NB4 (cell line): ENCODE data around the gene HIPK1.

ENCODE experiments used
- CTCF ChIP-seq: IDR thresholded peaks from one replicate; pipeline ENCODE4 v1.5.1; 2012; ENCODE audit warnings: low read depth, low read length
- POLR2A ChIP-seq: IDR thresholded peaks from 2 replicates; pipeline ENCODE4 v1.6.1; 2011; ENCODE audit warnings: mild to moderate bottlenecking; ENCODE audit not compliant: insufficient read length; ENCODE audit errors: extremely low read depth
- TF ChIP-seq, protein P1 (sequence below): IDR thresholded peaks from 2 replicates; pipeline ENCODE4 v1.6.1; 2011; ENCODE audit warnings: low read depth, low read length

DNA sequence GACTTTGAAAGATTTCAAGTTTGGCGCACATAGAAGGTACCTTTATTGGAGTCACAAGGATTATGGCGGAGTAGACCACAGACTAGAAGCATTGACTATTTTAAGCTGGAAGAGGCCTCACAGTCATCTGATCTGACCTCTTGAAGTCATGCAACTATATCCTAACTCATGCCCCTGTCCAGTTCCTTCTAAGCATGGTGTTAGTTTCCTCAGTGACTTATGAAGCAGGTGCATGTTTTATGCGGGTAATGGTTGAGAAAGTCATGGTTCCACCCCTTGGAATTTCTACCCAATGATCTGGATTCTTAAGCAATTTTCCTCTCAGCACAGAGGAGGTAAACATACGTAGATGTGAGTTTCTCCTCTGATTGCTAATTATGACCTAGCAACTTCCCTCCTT lies 61.8 kb downstream of the HIPK1 start:
- TF ChIP-seq POLR2A (no peak), CTCF (no peak)
- TF ChIP-seq, protein P1, sequence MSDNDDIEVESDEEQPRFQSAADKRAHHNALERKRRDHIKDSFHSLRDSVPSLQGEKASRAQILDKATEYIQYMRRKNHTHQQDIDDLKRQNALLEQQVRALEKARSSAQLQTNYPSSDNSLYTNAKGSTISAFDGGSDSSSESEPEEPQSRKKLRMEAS: no peak
